GM18517 (cell line): Measurements from ENCODE around the gene EDRF1.
"Not testable (repeated sequence)": the region's sequence is repeated elsewhere in the genome, so short reads cannot be mapped to it uniquely, and the experiment has no call there.

Source experiments
- ATAC-seq: cut with Tn5 transposase; IDR thresholded peaks from one replicate; pipeline ENCODE4 v1.9.1; 2021; ENCODE audit warnings: mild to moderate bottlenecking, moderate library complexity; ENCODE audit not compliant: unreplicated experiment

Gene EDRF1

GRCh38 chr10:125719173-125720001 is at the start of gene EDRF1:
EDRF1 (plus strand) TSS chr10:125719709; CDS start chr10:125719808, 99 bp downstream.
- ATAC-seq, result peak; percentile 89

- no peak for ATAC-seq
Observed at GRCh38 chr10:125672884-125673283, 46.6 kb upstream of the EDRF1 start.

GRCh38 chr10:125679436-125679835 is 40.1 kb upstream of the EDRF1 start:
- no peak for ATAC-seq

- ATAC-seq, result no peak
Observed at GRCh38 chr10:125683063-125683462, 36.4 kb upstream of the EDRF1 start, which contains the start of gene TEX36. TEX36 (minus strand) TSS chr10:125683163; CDS start chr10:125682989, 174 bp downstream.

- no peak for ATAC-seq
Observed at GRCh38 chr10:125683821-125684220, 35.7 kb upstream of the EDRF1 start.

GRCh38 chr10:125684581-125684980 is 34.9 kb upstream of the EDRF1 start:
- no peak for ATAC-seq

GRCh38 chr10:125687507-125688185 is 31.9 kb upstream of the EDRF1 start:
- no peak for ATAC-seq

GRCh38 chr10:125689955-125690569 is 29.4 kb upstream of the EDRF1 start:
- ATAC-seq, result no peak

GRCh38 chr10:125691160-125691981 is 28.1 kb upstream of the EDRF1 start:
- ATAC-seq, result no peak

- ATAC-seq, result no peak
Observed at GRCh38 chr10:125692196-125692595, 27.3 kb upstream of the EDRF1 start.

GRCh38 chr10:125692601-125693523 is 26.6 kb upstream of the EDRF1 start:
- ATAC-seq, result no peak

- ATAC-seq, result no peak
Observed at GRCh38 chr10:125693524-125693847, 26.0 kb upstream of the EDRF1 start.

- ATAC-seq, result no peak
Observed at GRCh38 chr10:125694883-125695282, 24.6 kb upstream of the EDRF1 start.

GRCh38 chr10:125696884-125697283 is 22.6 kb upstream of the EDRF1 start:
- not testable (repeated sequence) for ATAC-seq

GRCh38 chr10:125698481-125698998 is 21.0 kb upstream of the EDRF1 start:
- no peak for ATAC-seq

GRCh38 chr10:125699562-125700143 is 19.9 kb upstream of the EDRF1 start:
- no peak for ATAC-seq

- ATAC-seq, result no peak
Observed at GRCh38 chr10:125700355-125700911, 19.1 kb upstream of the EDRF1 start.

GRCh38 chr10:125707541-125708468 is 11.7 kb upstream of the EDRF1 start:
- ATAC-seq, result peak; percentile 64
